HFF-Myc (cell line): ENCODE data around the gene RADIL.

ENCODE experiments used
- DNase-seq: peaks from one replicate; pipeline ENCODE4 v3.0.0-alpha.2; 2011; ENCODE audit warnings: low read depth; ENCODE audit errors: extremely low read depth
- H3K4me3 ChIP-seq: replicated peaks from 2 replicates; pipeline ENCODE4 v1.5.1; 2011; ENCODE audit warnings: low read depth, mild to moderate bottlenecking, control low read depth, low read length
- TF ChIP-seq, protein P1 (sequence below): IDR thresholded peaks from 2 replicates; pipeline ENCODE4 v1.5.1; 2012; ENCODE audit warnings: mild to moderate bottlenecking, low read depth, low read length, control low read depth; ENCODE audit errors: missing control alignments

Gene RADIL

DNA sequence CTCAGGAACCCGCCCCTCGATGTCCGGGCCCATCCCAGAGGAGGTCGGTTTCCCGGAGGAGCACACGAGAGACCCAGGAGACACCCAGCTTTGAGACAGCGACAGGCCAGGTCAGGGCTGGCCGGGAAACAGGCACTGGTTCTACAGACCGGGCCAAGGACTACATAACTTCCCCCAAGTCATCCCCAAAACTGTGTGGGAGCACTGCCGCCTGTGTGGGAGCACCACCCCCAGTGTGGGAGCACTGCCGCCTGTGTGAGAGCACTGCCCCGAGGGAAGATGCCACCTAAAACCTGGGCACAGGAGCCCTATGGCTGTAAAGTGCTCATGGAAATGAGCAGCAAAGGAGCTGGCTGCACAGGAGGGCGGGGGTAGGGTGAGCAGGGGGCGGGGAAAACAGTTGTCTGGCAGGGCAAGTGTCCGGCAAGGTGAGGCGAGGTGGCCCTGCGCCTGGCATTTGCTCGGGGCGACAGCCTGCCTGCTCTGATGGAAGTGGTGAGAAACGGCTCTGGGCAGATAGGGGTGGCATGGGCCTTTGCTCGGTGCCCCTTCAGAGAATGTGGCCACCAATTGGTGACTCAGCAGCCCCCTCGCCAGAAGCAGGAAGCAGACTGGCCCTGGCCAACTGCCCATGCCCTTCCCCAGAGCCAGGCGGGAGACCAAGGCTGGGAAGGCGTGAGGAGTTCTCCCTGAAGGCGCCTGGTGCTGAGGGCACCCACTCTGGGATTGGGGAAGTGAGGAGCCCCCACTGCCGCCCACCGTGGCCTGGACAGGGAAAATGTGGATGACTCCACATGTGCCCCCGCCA is 47.9 kb downstream of the RADIL start:
- DNase-seq: no peak
- TF ChIP-seq, protein P1, sequence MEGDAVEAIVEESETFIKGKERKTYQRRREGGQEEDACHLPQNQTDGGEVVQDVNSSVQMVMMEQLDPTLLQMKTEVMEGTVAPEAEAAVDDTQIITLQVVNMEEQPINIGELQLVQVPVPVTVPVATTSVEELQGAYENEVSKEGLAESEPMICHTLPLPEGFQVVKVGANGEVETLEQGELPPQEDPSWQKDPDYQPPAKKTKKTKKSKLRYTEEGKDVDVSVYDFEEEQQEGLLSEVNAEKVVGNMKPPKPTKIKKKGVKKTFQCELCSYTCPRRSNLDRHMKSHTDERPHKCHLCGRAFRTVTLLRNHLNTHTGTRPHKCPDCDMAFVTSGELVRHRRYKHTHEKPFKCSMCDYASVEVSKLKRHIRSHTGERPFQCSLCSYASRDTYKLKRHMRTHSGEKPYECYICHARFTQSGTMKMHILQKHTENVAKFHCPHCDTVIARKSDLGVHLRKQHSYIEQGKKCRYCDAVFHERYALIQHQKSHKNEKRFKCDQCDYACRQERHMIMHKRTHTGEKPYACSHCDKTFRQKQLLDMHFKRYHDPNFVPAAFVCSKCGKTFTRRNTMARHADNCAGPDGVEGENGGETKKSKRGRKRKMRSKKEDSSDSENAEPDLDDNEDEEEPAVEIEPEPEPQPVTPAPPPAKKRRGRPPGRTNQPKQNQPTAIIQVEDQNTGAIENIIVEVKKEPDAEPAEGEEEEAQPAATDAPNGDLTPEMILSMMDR: no peak

DNA sequence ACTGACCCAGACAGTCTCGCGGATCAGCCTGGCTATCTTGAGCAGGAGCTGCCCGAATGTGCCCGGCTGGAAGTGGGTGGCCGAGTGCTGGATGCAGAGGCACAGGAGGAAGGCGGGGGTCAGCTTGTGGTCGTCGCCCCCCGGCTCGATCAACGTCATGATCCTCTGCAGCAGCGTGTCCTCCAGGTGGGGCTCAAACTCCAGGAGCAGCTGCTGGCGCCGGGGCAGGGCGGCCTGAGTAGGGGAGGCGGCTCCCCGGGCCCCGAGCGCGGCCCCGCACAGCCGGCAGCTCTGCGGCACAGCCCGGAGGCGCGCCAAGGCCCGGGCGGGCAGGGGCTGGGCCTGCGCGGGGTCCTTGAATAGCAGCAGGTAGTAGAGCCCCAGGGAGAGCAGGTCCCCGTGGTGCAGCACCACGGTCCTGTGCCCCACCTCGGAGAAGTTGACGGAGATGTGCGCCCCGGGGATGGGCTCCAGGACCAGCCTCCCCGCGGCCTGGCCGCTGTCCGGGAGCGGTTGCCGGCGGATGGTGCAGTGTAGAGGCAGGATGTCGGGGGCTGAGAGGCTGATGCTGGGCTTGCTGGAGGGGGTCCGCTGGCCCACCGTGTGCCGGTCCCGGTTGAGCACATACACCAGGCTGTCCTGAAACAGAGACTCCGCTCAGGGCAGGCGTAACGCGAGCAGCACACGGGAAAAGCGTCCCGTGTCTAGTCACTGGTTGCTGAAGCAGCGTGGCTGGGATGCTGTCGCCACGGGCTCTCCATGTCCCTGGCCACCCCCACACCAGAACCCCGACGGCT is 48.7 kb downstream of the RADIL start:
- no peak for DNase-seq
- no peak overlapping the region for H3K4me3 ChIP-seq
- TF ChIP-seq, protein P1: no peak

More for the DNA sequence above, 47.9 kb downstream of the RADIL start:
- H3K4me3 ChIP-seq: no peak overlapping the region

DNA sequence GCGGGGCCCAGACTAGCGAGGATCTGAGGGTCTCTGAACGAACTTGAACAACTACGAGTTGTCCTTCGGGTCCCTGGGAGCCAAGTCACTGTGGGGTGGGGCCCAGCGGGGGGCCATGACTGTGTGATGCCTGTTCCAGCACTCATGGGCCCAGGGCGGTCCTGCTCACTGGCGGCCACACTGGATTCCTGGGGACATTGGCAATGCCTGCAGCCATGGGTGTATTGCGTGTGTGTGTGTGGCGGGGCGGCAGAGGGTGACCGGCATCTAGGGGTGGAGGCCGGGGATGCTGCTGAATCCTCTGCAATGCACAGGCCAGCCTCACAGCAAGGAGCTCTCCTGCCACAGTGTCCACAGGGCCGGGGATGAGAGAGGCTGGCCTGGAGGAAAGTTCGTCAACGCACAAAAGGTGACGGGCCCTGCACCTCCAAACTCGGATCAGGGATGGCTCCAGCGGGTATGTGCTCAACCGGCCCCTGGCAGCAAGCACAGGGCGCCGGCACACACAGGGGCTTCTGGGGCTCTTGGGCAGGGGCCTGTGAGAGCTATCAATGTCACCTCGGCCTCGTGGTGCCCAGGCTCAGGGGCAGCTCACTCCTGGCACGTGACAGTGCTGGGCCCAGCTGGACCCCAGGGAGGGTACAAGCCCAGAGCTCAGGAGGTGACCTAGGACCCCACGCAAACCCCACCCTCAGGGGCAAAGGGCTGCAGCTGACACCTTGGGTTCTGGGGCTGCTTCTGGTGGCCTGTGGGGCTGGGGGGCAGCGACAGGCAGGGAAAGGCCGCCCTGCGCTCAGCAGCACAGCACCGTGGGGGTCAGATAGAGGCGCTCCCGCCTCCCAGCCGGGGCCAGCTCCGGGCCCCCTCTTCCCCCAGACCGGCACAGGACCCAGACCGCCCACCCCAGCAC is 49.6 kb downstream of the RADIL start:
- no peak overlapping the region for H3K4me3 ChIP-seq
- DNase-seq: no peak
- TF ChIP-seq, protein P1: no peak

DNA sequence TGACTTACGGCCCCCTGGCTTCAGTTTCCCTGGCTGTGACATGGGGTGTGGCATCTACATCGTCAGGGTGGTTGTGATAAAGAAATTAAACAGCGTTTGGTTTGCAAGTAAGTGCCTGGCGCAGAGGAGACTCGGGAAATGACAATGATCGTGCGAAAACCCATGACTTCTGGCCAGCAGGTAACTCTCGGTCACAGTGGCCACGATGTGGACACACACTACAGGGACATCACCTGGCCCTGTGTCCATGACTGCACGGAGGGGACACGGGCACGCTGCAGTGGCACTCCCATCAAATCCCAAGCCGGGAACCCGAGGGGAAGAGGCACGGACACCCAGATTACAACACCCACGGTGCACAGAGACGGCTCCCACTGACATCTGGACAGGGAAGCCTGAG is 50.3 kb downstream of the RADIL start:
- no peak overlapping the region for H3K4me3 ChIP-seq
- no peak for DNase-seq
- TF ChIP-seq, protein P1: no peak

DNA sequence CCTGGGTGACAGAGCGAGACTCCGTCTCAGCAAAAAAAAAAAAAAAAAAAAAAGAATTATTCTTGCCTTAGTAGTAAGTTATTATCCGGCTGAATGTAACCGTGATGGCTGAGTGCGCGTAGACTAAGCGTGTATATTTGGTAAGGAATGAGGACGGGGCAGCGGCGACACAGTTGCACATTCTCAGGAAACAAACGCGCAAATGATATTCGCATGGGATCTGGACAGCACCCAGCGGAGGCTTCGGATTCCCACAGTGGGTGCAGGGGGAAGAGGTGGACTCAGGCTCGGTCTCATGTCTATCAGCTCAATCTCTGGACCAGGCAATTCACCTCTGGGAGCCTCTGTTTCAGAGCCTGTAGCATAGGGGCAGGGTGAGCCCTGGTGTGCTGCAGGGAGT is 50.8 kb downstream of the RADIL start:
- H3K4me3 ChIP-seq: no peak overlapping the region
- TF ChIP-seq, protein P1: no peak
- DNase-seq: no peak

DNA sequence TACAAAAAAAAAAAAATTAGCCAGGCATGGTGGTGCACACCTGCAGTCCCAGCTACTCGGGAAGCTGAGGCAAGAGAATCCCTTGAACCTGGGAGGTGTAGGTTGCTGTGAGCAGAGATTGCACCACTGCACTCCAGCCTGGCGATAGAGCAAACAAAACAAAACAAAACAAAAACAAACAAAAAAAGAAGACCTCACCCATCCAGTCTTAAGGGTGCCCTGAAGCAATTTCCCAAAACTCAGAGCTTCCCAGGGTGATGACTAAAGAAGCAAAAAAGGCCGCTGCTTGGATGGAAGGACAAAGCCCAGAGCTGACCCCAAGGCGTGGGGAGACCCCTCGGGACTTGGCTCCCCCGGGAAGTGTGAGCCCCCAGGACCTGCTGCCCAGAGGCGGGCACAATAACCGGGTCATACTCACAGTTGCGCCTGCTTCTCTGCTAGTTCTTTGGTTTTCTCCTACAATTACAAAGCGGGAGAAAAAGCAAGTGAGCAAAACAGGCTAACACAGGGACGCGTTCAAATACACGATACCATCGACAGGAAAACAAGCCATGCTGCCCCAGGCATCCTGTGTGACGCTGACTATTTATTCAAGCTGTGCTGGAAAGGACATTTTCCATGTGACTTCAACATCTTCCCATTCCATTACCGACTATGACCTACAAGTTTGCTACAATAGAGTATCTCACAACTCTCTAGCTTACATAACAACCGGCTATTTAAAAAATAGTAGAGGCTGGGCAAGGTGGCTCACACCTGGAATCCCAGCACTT is 51.6 kb downstream of the RADIL start:
- TF ChIP-seq, protein P1: no peak
- DNase-seq: no peak
- H3K4me3 ChIP-seq: no peak overlapping the region
